Neural crest cell (in vitro differentiated cells): Measurements from ENCODE around the gene SRRT. TPM values are rescaled to one million over a fixed set of nuclear protein-coding genes. Genes with fewer than 3 reads are reported as not detected.
A peak's percentile ranks its signal among the peaks of the same experiment; 100 is the strongest.

Source experiments
- DNase-seq: peaks from one replicate; pipeline ENCODE4 v3.0.0; 2021; ENCODE audit warnings: low read depth, mixed read lengths, low spot score
- H3K27ac Mint-ChIP-seq: one replicate; pipeline ENCODE4 v1.8.0; 2021; ENCODE audit warnings: mild to moderate bottlenecking, mixed read lengths; ENCODE audit not compliant: unreplicated experiment
- H3K27me3 Mint-ChIP-seq: 2 replicates; pipeline ENCODE4 v1.8.0; 2021; ENCODE audit warnings: low read depth, mild to moderate bottlenecking, mixed read lengths
- H3K36me3 Mint-ChIP-seq: 2 replicates; pipeline ENCODE4 v1.8.0; 2021; ENCODE audit warnings: low read depth, mild to moderate bottlenecking, mixed read lengths
- H3K4me1 Mint-ChIP-seq: 2 replicates; pipeline ENCODE4 v1.8.0; 2021; ENCODE audit warnings: mixed read lengths
- H3K4me3 Mint-ChIP-seq: one replicate; pipeline ENCODE4 v1.8.0; 2021; ENCODE audit warnings: mild to moderate bottlenecking, mixed read lengths
- H3K9me3 Mint-ChIP-seq: 2 replicates; pipeline ENCODE4 v1.8.0; 2021; ENCODE audit warnings: mixed read lengths
- total RNA-seq: library from RNA; stranded (reverse); gene quantifications from 2 replicates; pipeline ENCODE4 v1.2.1, GENCODE V29; 2021
- TF ChIP-seq, protein P1 (sequence below): fragments of 200-600 bp; sonication (generic); conservative IDR thresholded peaks from 2 replicates; pipeline ENCODE4 v1.5.0; 2021; ENCODE audit warnings: antibody characterized with exemption, mild to moderate bottlenecking

The SRRT gene
- total RNA-seq, 1 donor from 2014 or later, result 356 TPM

DNA sequence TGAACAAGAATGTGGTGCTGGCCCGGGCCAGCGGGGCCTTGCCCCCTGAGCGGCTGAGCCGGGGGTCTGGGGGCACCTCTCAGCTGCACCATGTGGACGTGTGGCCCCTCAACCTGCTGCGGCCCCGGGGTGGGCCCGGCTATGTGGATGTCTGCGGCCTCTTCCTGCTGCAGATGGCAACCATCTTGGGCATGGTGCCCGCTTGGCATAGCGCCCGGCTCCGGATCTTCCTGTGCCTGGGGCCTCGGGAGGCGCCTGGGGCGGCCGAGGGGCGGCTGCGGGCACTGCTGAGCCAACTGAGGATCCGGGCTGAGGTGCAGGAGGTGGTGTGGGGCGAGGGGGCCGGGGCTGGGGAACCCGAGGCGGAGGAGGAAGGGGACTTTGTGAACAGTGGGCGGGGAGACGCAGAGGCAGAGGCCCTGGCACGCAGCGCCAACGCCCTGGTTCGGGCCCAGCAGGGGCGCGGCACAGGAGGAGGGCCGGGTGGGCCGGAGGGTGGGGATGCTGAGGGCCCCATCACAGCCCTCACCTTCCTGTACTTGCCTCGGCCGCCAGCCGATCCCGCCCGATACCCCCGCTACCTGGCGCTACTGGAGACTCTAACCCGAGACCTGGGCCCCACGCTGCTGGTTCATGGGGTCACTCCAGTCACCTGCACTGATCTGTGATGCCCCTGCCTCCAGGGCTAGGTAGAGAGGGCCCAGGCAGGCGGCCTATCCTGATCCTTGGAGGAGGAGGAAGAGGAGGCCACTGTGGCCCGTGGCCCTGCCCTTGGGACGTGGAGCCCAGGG, 8.8 kb upstream of the SRRT start:
- no peak overlapping the region for H3K4me3 Mint-ChIP-seq
- DNase-seq, result no peak
- peaks cover 17% of the 10 kb centered on the region for H3K4me1 Mint-ChIP-seq
- no peaks in the 10 kb centered on the region for H3K9me3 Mint-ChIP-seq
- TF ChIP-seq, protein P1, sequence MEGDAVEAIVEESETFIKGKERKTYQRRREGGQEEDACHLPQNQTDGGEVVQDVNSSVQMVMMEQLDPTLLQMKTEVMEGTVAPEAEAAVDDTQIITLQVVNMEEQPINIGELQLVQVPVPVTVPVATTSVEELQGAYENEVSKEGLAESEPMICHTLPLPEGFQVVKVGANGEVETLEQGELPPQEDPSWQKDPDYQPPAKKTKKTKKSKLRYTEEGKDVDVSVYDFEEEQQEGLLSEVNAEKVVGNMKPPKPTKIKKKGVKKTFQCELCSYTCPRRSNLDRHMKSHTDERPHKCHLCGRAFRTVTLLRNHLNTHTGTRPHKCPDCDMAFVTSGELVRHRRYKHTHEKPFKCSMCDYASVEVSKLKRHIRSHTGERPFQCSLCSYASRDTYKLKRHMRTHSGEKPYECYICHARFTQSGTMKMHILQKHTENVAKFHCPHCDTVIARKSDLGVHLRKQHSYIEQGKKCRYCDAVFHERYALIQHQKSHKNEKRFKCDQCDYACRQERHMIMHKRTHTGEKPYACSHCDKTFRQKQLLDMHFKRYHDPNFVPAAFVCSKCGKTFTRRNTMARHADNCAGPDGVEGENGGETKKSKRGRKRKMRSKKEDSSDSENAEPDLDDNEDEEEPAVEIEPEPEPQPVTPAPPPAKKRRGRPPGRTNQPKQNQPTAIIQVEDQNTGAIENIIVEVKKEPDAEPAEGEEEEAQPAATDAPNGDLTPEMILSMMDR, result no peak
- H3K27me3 Mint-ChIP-seq, result no peaks in the 10 kb centered on the region
- no peaks in the 10 kb centered on the region for H3K36me3 Mint-ChIP-seq
- H3K27ac Mint-ChIP-seq, result no peak overlapping the region

DNA sequence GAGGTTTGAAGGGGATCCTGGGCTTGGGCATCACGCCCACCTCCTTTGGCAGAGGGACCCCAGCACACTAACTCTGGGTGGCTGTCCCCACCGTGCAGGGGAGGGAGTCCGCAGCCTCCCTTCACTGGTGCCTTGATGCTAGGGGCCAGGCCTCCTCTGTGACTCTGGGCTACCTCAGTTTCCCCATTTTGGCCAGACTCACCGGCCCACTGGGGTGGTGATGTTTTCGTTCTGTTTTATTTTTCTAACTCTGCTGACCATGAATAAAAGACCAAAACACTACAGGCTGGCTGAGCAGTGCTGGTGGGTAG, 8.2 kb upstream of the SRRT start:
- Mint-ChIP-seq H3K4me1 (peaks cover 17% of the 10 kb centered on the region), H3K9me3 (no peaks in the 10 kb centered on the region), H3K4me3 (peak overlapping the region; percentile 95), H3K36me3 (peaks cover 3% of the 10 kb centered on the region), H3K27ac (peak overlapping the region; percentile 98), H3K27me3 (no peaks in the 10 kb centered on the region)
- TF ChIP-seq, protein P1, result no peak
- no peak for DNase-seq

DNA sequence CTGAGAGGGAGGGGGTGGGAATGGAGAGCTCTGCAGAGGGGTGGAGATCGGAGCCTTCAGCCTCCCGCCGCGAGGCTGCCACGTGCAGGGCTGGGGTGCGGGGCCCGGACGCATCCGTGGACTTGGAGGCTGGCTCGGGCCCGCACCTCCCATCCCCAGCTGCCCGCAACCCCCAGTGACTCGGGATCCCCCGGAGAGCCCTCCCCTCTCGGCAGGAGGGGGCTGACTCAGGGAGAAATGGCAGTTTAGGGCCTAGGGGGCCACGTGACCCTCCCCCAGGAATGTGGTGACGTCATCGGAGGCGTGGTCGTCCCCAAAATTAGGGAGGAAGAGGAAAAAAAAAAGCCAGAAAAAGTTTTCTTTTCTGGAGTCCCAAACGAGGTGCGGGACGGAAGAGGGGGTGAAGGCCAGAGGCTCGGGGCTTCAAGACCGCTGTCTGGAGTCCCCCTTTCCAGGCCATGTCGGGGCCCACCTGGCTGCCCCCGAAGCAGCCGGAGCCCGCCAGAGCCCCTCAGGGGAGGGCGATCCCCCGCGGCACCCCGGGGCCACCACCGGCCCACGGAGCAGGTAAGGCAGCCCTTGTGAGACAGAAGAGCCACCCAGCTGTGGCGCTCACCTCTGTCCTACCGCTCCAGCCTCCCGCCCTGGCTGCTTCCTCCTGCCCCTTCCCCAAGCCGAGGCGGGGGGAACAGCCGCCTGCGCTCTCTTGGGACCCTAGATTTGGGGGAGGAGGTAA, 7.7 kb upstream of the SRRT start, which contains the start of gene TRIP6:
TRIP6 (plus strand) TSS at position 348 of the 736 bp plus-strand sequence; CDS start at position 459, 111 bp downstream.
- TF ChIP-seq, protein P1, result no peak
- peak within 1 kb of the TSS; percentile 98 for H3K27ac Mint-ChIP-seq

DNA sequence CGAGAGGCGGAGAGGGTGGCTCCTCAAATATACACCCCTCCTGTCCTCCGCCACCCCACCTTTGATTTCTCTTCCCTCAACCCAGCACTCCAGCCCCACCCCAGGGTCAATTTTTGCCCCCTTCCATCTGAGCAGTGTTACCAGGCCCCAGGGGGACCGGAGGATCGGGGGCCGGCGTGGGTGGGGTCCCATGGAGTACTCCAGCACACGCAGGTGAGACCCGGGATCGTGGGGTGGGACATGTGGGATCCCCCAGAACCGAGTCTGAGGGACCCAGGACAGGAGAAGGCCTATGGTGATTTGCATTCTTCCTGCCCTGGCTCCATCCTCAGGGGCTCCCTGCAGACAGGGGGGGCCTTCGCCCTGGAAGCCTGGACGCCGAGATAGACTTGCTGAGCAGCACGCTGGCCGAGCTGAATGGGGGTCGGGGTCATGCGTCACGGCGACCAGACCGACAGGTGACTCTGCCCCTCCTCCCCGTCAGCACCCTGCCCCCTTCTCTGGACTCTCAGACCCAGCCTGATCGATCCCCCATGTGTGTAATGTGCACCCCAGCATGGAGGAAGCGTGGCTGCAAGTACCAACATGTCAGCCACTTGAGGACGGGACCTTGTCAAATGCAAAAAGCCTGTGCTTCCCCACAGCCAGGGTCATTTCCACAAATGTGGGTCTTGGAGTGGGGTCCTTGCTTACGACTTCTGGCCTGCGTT, 7.0 kb upstream of the SRRT start:
- peaks cover 7% of the 10 kb centered on the region for H3K36me3 Mint-ChIP-seq
- H3K9me3 Mint-ChIP-seq, result no peaks in the 10 kb centered on the region
- H3K4me3 Mint-ChIP-seq, result peak overlapping the region; percentile 85
- DNase-seq, result no peak
- H3K27me3 Mint-ChIP-seq, result no peaks in the 10 kb centered on the region
- TF ChIP-seq, protein P1, result no peak
- H3K4me1 Mint-ChIP-seq, result peaks cover 17% of the 10 kb centered on the region
- peak overlapping the region; percentile 81 for H3K27ac Mint-ChIP-seq

More for the DNA sequence above, 7.7 kb upstream of the SRRT start, which contains the start of gene TRIP6:
- peaks cover 17% of the 10 kb centered on the region for H3K4me1 Mint-ChIP-seq
- H3K9me3 Mint-ChIP-seq, result no peaks in the 10 kb centered on the region
- H3K4me3 Mint-ChIP-seq, result peak within 1 kb of the TSS; percentile 95
- peaks cover 3% of the 10 kb centered on the region for H3K36me3 Mint-ChIP-seq
- DNase-seq, result peak; percentile 61
- no peaks in the 10 kb centered on the region for H3K27me3 Mint-ChIP-seq

DNA sequence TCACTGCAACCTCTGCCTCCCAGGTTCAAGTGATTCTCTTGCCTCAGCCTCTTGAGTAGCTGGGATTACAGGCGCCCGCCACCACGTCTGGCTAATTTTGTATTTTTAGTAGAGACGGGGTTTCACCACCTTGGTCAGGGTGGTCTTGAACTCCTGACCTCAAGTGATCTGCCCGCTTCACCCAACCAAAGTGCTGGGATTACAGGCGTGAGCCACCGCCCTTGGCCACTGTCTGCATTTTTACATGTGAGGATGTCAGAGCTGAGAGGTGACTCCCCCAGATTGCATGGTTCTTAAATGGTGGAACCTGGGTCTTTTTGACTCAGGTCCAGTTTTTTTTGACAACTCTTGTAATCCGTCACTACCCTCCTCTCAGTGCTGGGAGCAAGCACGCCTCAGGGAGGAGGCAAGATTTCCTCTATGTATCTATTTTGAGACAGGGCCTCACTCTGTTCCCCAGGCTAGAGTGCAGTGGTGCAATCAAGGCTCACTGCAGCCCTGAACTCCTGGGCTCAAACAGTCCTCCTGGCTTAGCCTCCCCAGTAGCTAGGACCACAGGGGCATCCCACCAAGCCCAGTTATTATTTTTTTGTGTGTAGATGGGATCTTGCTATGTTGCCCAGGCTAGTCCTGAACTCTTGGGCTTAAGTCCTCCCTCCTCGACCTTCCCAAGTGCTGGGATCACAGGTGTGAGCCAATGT, 1.2 kb upstream of the SRRT start:
- TF ChIP-seq, protein P1, result no peak
- Mint-ChIP-seq H3K4me3 (peak overlapping the region; percentile 100), H3K27me3 (peaks cover 3% of the 10 kb centered on the region), H3K36me3 (peaks cover 26% of the 10 kb centered on the region), H3K4me1 (peaks cover 39% of the 10 kb centered on the region), H3K9me3 (no peaks in the 10 kb centered on the region), H3K27ac (peak overlapping the region; percentile 98)
- DNase-seq, result no peak
